Measurements from ENCODE around the gene ST3GAL4. TPM values are rescaled to one million over a fixed set of nuclear protein-coding genes. Genes with fewer than 3 reads are reported as not detected.

Gene ST3GAL4
- total RNA-seq, 3 donors from 2014 or later, result 17.6 to 36.2 (median 32.8) TPM

GRCh38 chr11:126357969-126358762 lies 2.7 kb downstream of the ST3GAL4 start:
- intact Hi-C loops (cut with DNase I; ENCODE audit: low total_unique reads), result no loop called here
- Histone ChIP-seq H3K27ac (peak overlapping the region; percentile 65 to 87), H3K4me1 (peaks cover 4% of the 10 kb centered on the region in 2 donors), H3K4me3 (peak overlapping the region in 2 of 3 donors; percentile 68 to 95), H3K27me3 (no peaks in the 10 kb centered on the region), H3K9me3 (no peaks in the 10 kb centered on the region), H3K36me3 (no peaks in the 10 kb centered on the region)
- TF ChIP-seq POLR2AphosphoS5 (IDR thresholded peaks at IDR 0.05), result no peak
- TF ChIP-seq CTCF (IDR thresholded peaks at IDR 0.05), result no peak
- no peak for TF ChIP-seq POLR2A (IDR thresholded peaks at IDR 0.05)
- DNase-seq (ENCODE audit: low spot score in 2 of 2), result peak in 1 of 2 donors; percentile 30

GRCh38 chr11:126358763-126359160 lies 3.3 kb downstream of the ST3GAL4 start:
- peak overlapping the region; percentile 65 to 87 for H3K27ac ChIP-seq
- H3K4me1 ChIP-seq, result peaks cover 4% of the 10 kb centered on the region in 2 donors
- no peaks in the 10 kb centered on the region for H3K27me3 ChIP-seq
- no peaks in the 10 kb centered on the region for H3K36me3 ChIP-seq
- TF ChIP-seq POLR2AphosphoS5 (IDR thresholded peaks at IDR 0.05) (no peak), CTCF (IDR thresholded peaks at IDR 0.05) (no peak), POLR2A (IDR thresholded peaks at IDR 0.05) (no peak)
- peak in 1 of 2 donors; percentile 41 for DNase-seq (ENCODE audit: low spot score in 2 of 2)
- intact Hi-C loops (cut with DNase I; ENCODE audit: low total_unique reads), result no loop called here
- peak overlapping the region in 1 of 3 donors; percentile 95 for H3K4me3 ChIP-seq
- no peaks in the 10 kb centered on the region for H3K9me3 ChIP-seq

- H3K27me3 ChIP-seq, result no peaks in the 10 kb centered on the region
- no peaks in the 10 kb centered on the region for H3K9me3 ChIP-seq
- peak; percentile 61 to 62 for DNase-seq (ENCODE audit: low spot score in 2 of 2)
- no peaks in the 10 kb centered on the region for H3K36me3 ChIP-seq
- H3K27ac ChIP-seq, result peak overlapping the region; percentile 47 to 83
- H3K4me3 ChIP-seq, result peak overlapping the region in 2 of 3 donors; percentile 17 to 50
- intact Hi-C loops (cut with DNase I; ENCODE audit: low total_unique reads), result no loop called here
- H3K4me1 ChIP-seq, result peaks cover 4% of the 10 kb centered on the region in 2 donors
- TF ChIP-seq POLR2A (IDR thresholded peaks at IDR 0.05) (no peak), POLR2AphosphoS5 (IDR thresholded peaks at IDR 0.05) (peak in 2 of 3 donors; percentile 23 to 55), CTCF (IDR thresholded peaks at IDR 0.05) (no peak)
These were observed 4.1 kb downstream of the ST3GAL4 start for GRCh38 chr11:126359431-126360048.

- Histone ChIP-seq H3K27me3 (no peaks in the 10 kb centered on the region), H3K4me3 (peak overlapping the region in 2 of 3 donors; percentile 17 to 50), H3K4me1 (peaks cover 4% of the 10 kb centered on the region in 2 donors), H3K27ac (peak overlapping the region; percentile 47 to 83), H3K36me3 (no peaks in the 10 kb centered on the region), H3K9me3 (no peaks in the 10 kb centered on the region)
- intact Hi-C loops (cut with DNase I; ENCODE audit: low total_unique reads), result no loop called here
- TF ChIP-seq CTCF (IDR thresholded peaks at IDR 0.05) (no peak), POLR2AphosphoS5 (IDR thresholded peaks at IDR 0.05) (no peak), POLR2A (IDR thresholded peaks at IDR 0.05) (no peak)
- DNase-seq (ENCODE audit: low spot score in 2 of 2), result no peak
These were observed 4.6 kb downstream of the ST3GAL4 start for GRCh38 chr11:126360049-126360446.

GRCh38 chr11:126361400-126361799 lies 5.9 kb downstream of the ST3GAL4 start:
- Histone ChIP-seq H3K36me3 (no peaks in the 10 kb centered on the region), H3K4me3 (no peak overlapping the region), H3K4me1 (peaks cover 4 to 8% of the 10 kb centered on the region in 2 donors), H3K9me3 (no peaks in the 10 kb centered on the region), H3K27me3 (no peaks in the 10 kb centered on the region), H3K27ac (no peak overlapping the region)
- DNase-seq (ENCODE audit: low spot score in 2 of 2), result peak in 1 of 2 donors; percentile 35
- intact Hi-C loops (cut with DNase I; ENCODE audit: low total_unique reads), result no loop called here
- TF ChIP-seq POLR2AphosphoS5 (IDR thresholded peaks at IDR 0.05) (no peak), CTCF (IDR thresholded peaks at IDR 0.05) (no peak), POLR2A (IDR thresholded peaks at IDR 0.05) (no peak)
